GM18907 (cell line): Measurements from ENCODE around the gene TPP2.

Source experiments
- ATAC-seq: cut with Tn5 transposase; IDR thresholded peaks from one replicate; pipeline ENCODE4 v1.9.1; 2021; ENCODE audit warnings: mild to moderate bottlenecking, moderate library complexity; ENCODE audit not compliant: unreplicated experiment

Gene TPP2

DNA sequence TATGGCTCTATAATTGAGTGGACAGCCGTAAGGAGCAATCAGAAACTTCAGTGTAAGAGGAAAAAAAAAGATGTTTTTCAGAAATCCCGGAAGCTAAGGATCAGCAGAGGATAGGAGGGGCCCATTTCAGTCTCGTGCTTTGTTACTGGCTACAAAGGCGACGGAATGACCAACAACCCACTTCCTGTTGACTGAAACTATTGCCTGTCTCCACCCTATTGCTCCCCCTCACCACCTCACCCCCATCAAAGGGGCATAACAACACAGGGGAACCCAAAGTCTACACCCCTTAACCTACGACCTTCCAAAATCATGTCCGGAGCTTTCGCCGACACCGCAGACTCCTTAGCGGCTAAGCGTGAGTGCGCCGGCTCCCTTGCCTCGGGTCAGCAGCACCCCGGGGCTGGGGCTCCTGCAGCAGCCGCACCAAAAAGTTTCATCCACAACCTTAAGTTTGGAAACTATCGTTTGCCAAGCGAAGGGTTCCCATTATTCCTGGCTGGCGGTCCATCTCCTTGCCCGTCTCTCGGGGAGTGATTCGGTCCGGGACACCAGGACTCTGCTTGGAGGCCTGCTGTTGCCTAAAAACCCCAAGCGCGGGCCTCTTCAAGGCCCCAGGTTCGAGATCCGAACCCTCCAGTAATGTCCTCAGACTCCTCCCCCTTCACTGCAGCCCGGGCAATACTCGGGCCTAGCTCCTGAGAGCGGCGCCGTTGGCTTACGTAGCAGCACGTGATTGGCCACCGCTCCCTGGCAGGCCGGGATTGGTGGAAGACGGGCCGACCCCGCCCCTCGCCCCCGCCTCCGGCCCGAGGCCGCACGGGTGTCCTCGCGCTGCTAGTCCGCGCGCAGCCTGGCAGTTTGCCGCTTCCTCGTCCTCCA is at the start of gene TPP2:
TSS of gene TPP2 (plus strand) at position 840 of the 882 bp plus-strand sequence. CDS start 53 bp downstream, outside the sequence.
- ATAC-seq, result peak; percentile 86

DNA sequence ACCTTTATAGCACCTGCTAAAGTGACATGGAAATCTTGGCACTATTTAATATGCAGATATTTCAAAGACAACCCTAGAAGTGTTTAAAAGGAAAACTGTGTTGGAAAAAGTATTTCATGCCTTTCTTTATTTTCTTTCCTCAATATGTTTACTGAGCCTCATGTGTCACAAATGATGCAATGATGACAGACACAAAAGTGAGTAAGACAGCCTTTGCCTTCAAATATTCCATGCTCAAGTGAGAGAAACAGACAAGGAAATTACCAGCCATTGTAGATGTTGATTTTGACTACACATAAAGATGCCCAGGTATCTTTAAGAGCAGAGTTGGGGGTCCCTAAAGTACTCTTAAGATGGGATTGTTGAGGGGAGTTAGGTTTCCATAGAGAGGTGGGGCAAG is 48.0 kb upstream of the TPP2 start:
- no peak for ATAC-seq

GRCh38 chr13:102550507-102550906 is 46.3 kb upstream of the TPP2 start:
- ATAC-seq, result no peak

GRCh38 chr13:102555914-102556553 is 40.8 kb upstream of the TPP2 start:
- ATAC-seq, result peak; percentile 65

- ATAC-seq, result no peak
These were observed 40.0 kb upstream of the TPP2 start for GRCh38 chr13:102556806-102557205.

- ATAC-seq, result no peak
These were observed 38.8 kb upstream of the TPP2 start for GRCh38 chr13:102558029-102558428.

GRCh38 chr13:102561933-102562332 is 34.9 kb upstream of the TPP2 start:
- ATAC-seq, result no peak

DNA sequence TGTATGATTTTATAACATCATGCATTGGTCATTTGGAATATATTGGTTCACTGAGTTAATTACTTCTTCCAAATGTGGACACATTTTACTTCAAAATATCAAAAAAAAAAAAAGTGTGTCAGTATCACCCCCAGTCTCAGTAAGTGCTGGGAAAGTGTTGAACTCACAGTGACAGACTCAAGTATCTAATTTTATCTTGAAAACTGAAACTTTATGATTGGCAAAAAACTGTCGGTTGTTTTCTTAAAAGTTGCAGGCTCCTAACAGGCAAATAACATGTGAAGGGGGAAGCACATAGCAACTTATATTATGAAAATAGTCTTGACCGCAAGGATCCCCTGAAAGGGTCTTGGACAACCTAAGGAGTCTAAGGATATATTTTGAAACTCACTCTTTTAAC is 33.5 kb upstream of the TPP2 start:
- ATAC-seq, result no peak

- ATAC-seq, result no peak
These were observed 32.2 kb upstream of the TPP2 start for GRCh38 chr13:102564564-102564963.

DNA sequence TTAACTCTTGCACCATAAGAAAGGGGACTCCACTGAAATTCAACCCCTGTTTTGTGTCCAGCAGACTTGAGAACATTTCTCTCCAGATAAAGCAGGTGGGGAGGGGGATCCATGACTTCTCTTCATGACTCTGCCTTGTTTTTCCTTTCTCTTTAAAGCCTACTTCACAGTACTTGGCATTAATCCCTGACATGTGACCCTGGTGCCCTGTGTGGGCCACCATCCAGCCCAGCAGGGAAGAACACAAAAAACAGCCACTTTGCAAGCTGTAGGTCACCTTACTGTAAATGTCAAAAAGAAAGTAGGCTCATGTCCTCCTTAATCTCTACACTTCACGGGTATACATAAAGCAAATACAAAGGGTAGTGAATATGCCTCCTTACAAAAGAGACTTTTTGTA is 30.3 kb upstream of the TPP2 start:
- no peak for ATAC-seq

DNA sequence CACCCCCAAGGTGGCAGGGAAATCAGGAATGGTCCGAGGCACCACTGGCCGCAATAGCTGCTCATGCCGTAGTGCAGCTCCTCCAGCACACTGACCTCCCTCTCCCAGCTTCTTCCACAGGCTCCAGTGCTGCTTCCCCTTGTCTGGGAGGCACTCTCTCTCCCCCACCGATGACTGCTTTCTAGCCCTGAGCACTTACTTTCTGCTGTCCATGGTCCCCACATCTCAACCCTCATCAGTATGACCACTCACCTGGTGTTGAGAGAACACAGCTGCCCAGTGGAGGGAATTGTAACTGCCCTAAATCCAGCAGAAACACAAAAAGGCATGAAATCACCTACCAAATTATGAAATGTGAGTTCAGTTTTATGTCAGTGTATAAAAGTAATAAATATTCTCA is 28.9 kb upstream of the TPP2 start:
- no peak for ATAC-seq

DNA sequence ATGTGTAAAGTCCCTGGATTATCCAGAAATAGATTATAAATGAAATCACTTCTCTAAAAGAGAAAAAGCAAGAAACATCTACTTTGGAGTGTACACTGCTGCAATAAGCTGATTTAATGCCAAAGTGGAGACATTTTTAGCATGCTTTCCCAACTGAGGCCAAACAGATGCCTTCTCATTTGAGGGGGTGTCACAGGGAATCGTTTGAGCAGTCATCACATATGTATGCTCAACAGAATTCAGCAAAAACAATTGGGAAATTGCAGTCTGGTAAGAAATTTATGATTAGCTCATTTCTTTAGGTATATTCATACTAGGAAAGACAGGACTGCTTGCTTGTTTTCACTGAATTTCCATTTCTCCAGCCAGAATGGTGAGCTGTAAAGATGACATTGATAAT is 27.3 kb upstream of the TPP2 start:
- no peak for ATAC-seq

GRCh38 chr13:102571075-102571474 is 25.7 kb upstream of the TPP2 start:
- ATAC-seq, result no peak

DNA sequence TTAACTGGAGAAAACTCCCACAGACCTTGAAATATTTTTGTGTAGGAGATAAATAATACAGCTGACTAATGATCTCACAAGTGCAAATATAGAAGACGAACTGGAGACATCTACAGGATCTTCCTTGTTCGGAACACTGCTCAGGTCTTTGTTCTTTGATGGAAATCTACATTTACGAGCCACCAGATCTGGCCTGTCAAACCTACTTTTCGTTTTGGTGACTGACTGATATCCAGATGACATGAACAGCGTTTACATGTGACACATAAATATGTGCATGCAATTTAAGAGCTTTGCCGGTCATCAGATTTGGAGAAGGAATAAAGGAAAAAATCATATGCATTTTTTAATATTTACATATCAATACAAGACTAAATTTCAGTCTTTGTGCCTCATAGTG is 24.5 kb upstream of the TPP2 start:
- ATAC-seq, result no peak

GRCh38 chr13:102580552-102581169 is 16.1 kb upstream of the TPP2 start:
- peak; percentile 76 for ATAC-seq

DNA sequence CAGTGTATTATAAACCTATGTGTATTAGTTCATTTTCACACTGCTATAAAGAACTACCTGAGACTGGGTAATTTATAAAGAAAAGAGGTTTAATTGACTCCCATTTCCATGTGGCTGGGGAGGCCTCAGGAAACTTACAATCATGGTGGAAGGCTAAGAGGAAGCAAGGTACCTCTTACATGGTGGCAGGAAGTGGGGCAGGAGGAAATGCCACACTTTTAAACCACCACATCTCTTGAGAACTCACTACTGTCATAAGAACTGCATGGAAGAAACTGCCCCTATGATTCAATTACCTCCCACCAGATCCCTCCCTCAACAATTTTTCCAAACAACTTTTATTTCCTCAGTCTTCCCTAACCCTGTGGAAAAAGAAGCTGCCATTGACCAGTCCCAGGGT is 14.5 kb upstream of the TPP2 start:
- ATAC-seq, result no peak

DNA sequence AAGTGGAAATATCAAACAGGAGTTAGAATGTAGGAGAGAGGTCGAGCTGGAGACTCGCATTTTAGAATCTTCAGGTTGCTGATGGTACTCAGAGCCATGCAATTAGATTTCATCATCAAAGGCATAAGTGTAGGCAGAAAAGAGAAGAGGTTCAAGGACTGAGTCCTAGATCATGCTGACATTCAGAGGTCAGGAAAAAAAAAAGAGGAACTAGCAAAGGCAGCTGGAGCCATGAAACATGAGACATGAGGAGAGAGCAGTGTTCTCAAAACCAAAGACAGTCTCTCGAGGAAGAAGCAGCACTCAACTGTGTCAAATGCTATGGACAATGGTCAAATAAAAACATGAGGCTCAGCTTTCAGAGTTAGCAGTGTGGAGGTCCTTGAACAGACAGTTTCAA is 12.4 kb upstream of the TPP2 start:
- ATAC-seq, result peak; percentile 58

GRCh38 chr13:102586615-102587014 is 10.2 kb upstream of the TPP2 start:
- ATAC-seq, result no peak

DNA sequence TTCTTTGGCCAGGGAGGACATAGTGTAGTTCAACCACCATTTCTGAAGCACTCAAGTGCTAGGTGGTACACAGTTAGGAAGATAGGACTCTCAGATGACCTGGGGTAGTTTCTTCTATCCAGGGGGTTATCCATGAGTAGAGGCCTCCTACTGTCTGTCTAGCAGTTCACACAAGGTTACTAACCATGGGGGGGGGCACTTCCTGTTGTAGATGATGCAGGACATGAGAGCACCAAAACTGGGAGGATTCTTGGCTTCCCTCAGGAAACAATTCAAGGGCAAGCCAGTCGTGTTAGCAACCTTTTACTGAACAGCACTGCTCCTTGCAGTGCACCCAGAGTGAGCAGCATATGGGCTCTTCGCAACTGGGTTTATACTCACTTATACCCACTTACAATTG is 8.9 kb upstream of the TPP2 start:
- ATAC-seq, result no peak

- no peak for ATAC-seq
These were observed 7.4 kb upstream of the TPP2 start for GRCh38 chr13:102589301-102589822.

GRCh38 chr13:102591988-102592781 is 4.6 kb upstream of the TPP2 start:
- peak; percentile 52 for ATAC-seq
